HEK293T (cell line): ENCODE data around the gene GTF3C1.

Source experiments
- CTCF ChIA-PET: fragments of 350-600 bp; formaldehyde crosslinking; extraction: SDS; loops from one replicate; lab custom pipeline; 2021; ENCODE audit warnings: antibody characterized with exemption, inconsistent platforms; lab: Yijun Ruan, JAX
- POLR2A ChIA-PET: fragments of 350-600 bp; formaldehyde crosslinking; extraction: SDS; loops from one replicate; lab custom pipeline; 2020; ENCODE audit warnings: antibody characterized with exemption, inconsistent platforms; lab: Yijun Ruan, JAX
- DNase-seq: peaks from one replicate; pipeline ENCODE4 v3.0.0; 2012; ENCODE audit warnings: mixed read lengths; ENCODE audit errors: extremely low spot score
- ARNT ChIP-seq: fragments of 450-650 bp; IDR thresholded peaks from 2 replicates; pipeline ENCODE4 v1.6.1; 2017; ENCODE audit warnings: mild to moderate bottlenecking
- BHLHE40 ChIP-seq: fragments of 450-650 bp; IDR thresholded peaks from 2 replicates; pipeline ENCODE4 v1.6.1; 2016; ENCODE audit warnings: mild to moderate bottlenecking, moderate library complexity, borderline replicate concordance
- CTBP1 ChIP-seq: fragments of 450-650 bp; IDR thresholded peaks from 2 replicates; pipeline ENCODE4 v1.6.1; 2016; ENCODE audit warnings: borderline replicate concordance
- ELF4 ChIP-seq: fragments of 450-650 bp; IDR thresholded peaks from 2 replicates; pipeline ENCODE4 v1.6.1; 2017; ENCODE audit warnings: antibody characterized with exemption
- FOXA1 ChIP-seq: fragments of 450-650 bp; IDR thresholded peaks from 2 replicates; pipeline ENCODE4 v1.6.1; 2016; ENCODE audit warnings: mild to moderate bottlenecking
- FOXK2 ChIP-seq: fragments of 450-650 bp; IDR thresholded peaks from 2 replicates; pipeline ENCODE4 v1.6.1; 2016; ENCODE audit warnings: mild to moderate bottlenecking
- FOXM1 ChIP-seq: fragments of 450-650 bp; IDR thresholded peaks from 2 replicates; pipeline ENCODE4 v1.6.1; 2017; ENCODE audit warnings: mild to moderate bottlenecking, borderline replicate concordance
- HDGF ChIP-seq: fragments of 450-650 bp; IDR thresholded peaks from 2 replicates; pipeline ENCODE4 v1.6.1; 2017; ENCODE audit warnings: antibody characterized with exemption, borderline replicate concordance
- L3MBTL2 ChIP-seq: fragments of 450-650 bp; conservative IDR thresholded peaks from 2 replicates; pipeline ENCODE4 v1.6.1; 2016; ENCODE audit warnings: mild to moderate bottlenecking
- LEF1 ChIP-seq: fragments of 450-650 bp; IDR thresholded peaks from 2 replicates; pipeline ENCODE4 v1.6.1; 2017; ENCODE audit warnings: mild to moderate bottlenecking, borderline replicate concordance
- NFRKB ChIP-seq: fragments of 450-650 bp; IDR thresholded peaks from 2 replicates; pipeline ENCODE4 v1.6.1; 2016; ENCODE audit warnings: mild to moderate bottlenecking, moderate library complexity
- SP1 ChIP-seq: fragments of 450-650 bp; IDR thresholded peaks from 2 replicates; pipeline ENCODE4 v1.6.1; 2017
- SUZ12 ChIP-seq: fragments of 450-650 bp; IDR thresholded peaks from 2 replicates; pipeline ENCODE4 v1.6.1; 2016; ENCODE audit warnings: mild to moderate bottlenecking
- TARDBP ChIP-seq: fragments of 450-650 bp; IDR thresholded peaks from 2 replicates; pipeline ENCODE4 v1.6.1; 2016
- ZNF384 ChIP-seq: fragments of 450-650 bp; IDR thresholded peaks from 2 replicates; pipeline ENCODE4 v1.6.1; 2016
- TF ChIP-seq, protein P1 (sequence below): fragments of 450-650 bp; IDR thresholded peaks from 2 replicates; pipeline ENCODE4 v1.6.1; 2016

GTF3C1 gene

DNA sequence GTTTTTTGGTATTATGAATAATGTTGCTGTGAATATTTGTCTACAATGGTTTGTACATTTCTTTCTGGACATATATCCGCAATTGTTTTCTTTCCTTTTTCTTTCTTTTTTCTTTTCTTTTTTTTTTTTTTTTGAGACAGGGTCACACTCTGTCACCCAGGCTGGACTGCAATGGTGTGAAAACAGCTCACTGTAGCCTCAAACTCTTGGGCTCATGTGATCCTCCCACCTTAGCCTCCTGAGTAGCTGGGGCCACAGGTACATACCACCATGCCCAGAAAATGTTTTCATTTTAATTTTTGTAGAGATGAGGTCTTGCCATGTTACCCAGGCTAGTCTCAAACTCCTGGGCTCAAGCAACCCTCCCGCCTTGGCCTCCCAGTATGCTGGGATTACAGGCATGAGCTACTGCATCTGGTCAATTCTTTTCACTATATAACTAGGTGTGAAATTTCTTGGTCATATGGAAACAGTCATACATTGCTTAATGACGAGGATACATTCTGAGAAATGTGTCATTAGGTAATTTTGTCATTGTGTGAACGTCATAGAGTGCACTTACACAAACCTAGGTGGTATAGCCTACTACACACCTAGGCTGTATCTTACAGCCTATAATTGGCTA lies 132.6 kb downstream of the GTF3C1 start:
- TF ChIP-seq TARDBP (no peak), ZNF384 (no peak), L3MBTL2 (no peak), HDGF (no peak), CTBP1 (no peak), BHLHE40 (no peak), NFRKB (no peak), FOXA1 (no peak), FOXK2 (no peak), FOXM1 (no peak)
- TF ChIP-seq, protein P1, sequence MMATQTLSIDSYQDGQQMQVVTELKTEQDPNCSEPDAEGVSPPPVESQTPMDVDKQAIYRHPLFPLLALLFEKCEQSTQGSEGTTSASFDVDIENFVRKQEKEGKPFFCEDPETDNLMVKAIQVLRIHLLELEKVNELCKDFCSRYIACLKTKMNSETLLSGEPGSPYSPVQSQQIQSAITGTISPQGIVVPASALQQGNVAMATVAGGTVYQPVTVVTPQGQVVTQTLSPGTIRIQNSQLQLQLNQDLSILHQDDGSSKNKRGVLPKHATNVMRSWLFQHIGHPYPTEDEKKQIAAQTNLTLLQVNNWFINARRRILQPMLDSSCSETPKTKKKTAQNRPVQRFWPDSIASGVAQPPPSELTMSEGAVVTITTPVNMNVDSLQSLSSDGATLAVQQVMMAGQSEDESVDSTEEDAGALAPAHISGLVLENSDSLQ: no peak
- ChIA-PET CTCF (no interaction called here), POLR2A (no interaction called here)

DNA sequence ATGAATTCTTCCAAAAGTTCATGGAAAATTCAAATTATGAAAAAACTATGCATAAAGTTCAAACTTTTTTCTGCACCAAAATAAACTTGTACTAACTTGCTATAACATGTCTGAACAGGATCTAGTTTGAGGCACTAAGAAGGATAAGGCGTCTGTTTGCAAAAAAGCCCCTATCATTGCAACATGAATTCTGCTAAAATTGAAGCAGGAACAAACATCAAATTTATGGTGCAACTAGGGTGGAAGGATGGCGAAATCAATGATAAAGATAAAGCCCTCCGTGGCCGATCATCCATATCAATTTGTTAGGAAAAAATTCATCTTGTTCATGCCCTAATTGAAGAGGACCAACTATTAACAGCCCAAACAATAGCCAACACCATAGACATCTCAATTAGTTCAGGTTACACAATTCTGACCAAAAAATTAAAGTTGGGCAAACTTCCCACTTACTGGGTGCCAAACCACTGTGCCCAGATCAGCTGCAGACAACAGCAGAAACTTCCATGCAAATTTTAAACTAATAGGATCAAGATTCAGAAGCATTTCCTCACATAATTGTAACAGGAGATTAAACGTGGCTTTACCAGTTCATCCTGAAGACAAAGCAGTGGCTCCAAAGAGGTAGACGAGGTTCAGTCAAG lies 134.8 kb downstream of the GTF3C1 start:
- ChIA-PET POLR2A (no interaction called here), CTCF (no interaction called here)
- TF ChIP-seq NFRKB: no peak
- TF ChIP-seq LEF1: no peak
- TF ChIP-seq SUZ12: no peak
- TF ChIP-seq FOXA1: no peak
- TF ChIP-seq SP1: no peak
- TF ChIP-seq CTBP1: no peak
- no peak for TF ChIP-seq ARNT
- no peak for TF ChIP-seq FOXK2
- no peak for TF ChIP-seq L3MBTL2
- TF ChIP-seq, protein P1: no peak
- TF ChIP-seq ZNF384: no peak
- TF ChIP-seq HDGF: no peak
- TF ChIP-seq TARDBP: no peak
- no peak for TF ChIP-seq FOXM1
- TF ChIP-seq ELF4: no peak
- TF ChIP-seq BHLHE40: no peak
- DNase-seq: no peak

More for the DNA sequence above, 132.6 kb downstream of the GTF3C1 start:
- DNase-seq: no peak

DNA sequence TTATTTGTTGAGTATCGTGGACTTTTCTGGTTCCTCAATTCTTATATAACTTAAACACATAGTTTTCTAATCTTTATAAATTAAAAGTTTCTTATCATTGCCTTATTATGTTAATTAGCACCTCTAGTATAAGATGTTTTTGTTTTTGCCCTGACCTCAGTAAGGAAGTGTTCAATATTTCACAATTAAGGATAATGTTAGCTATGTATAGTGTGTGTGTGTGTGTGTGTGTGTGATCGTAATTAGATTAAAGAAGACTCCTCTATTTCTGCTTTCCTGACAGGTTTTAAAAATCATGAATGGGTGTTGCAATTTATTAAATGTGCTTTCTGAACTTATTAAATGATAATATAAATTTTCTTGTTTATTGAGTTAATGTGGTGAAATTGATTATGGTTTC lies 135.8 kb downstream of the GTF3C1 start:
- ChIA-PET POLR2A (no interaction called here), CTCF (no interaction called here)
- DNase-seq: no peak
- TF ChIP-seq FOXA1: no peak
- no peak for TF ChIP-seq FOXM1
- no peak for TF ChIP-seq SUZ12
- TF ChIP-seq FOXK2: no peak
- no peak for TF ChIP-seq LEF1
- no peak for TF ChIP-seq L3MBTL2
- no peak for TF ChIP-seq ZNF384
- no peak for TF ChIP-seq HDGF
- no peak for TF ChIP-seq TARDBP
- TF ChIP-seq BHLHE40: no peak
- TF ChIP-seq SP1: no peak
- no peak for TF ChIP-seq ELF4

- no peak for DNase-seq
- TF ChIP-seq CTBP1: no peak
- TF ChIP-seq L3MBTL2: no peak
- TF ChIP-seq FOXK2: no peak
- no peak for TF ChIP-seq NFRKB
- TF ChIP-seq ELF4: no peak
- no peak for TF ChIP-seq ZNF384
- TF ChIP-seq LEF1: no peak
- TF ChIP-seq, protein P1: no peak
- TF ChIP-seq TARDBP: no peak
- TF ChIP-seq ARNT: no peak
- TF ChIP-seq BHLHE40: no peak
- no peak for TF ChIP-seq FOXM1
- no peak for TF ChIP-seq HDGF
- CTCF ChIA-PET: interaction anchor here (0.7 kb wide), 1 partner anchor 254 kb away, joined by 3 read pairs; no protein-coding TSS in a partner anchor
- POLR2A ChIA-PET: no interaction called here
These were observed 139.0 kb downstream of the GTF3C1 start for GRCh38 chr16:27410761-27411160.
